ENCODE measurements around the gene GAD1. TPM values are rescaled to one million over a fixed set of nuclear protein-coding genes. Genes with fewer than 3 reads are reported as not detected.

The GAD1 gene
- total RNA-seq, 2 donors from 2014 or later, result 12.8 to 26.3 TPM

GRCh38 chr2:170823088-170823897 is 6.6 kb downstream of the GAD1 start:
- Mint-ChIP-seq H3K27me3 (ENCODE audit: insufficient read depth) (peaks cover 75% of the 10 kb centered on the region), H3K4me3 (peak overlapping the region; percentile 53), H3K36me3 (ENCODE audit: low read depth) (peaks cover 11% of the 10 kb centered on the region), H3K4me1 (peaks cover 30% of the 10 kb centered on the region), H3K27ac (no peak overlapping the region), H3K9me3 (no peaks in the 10 kb centered on the region)
- Histone ChIP-seq H3K4me1 (ENCODE audit: control insufficient read depth, insufficient read depth, low read length) (no peaks in the 10 kb centered on the region), H3K27ac (ENCODE audit: low read depth, low read length) (no peak overlapping the region), H3K9ac (ENCODE audit: extremely low read depth, low read length, poor library complexity, severe bottlenecking) (no peak overlapping the region), H3K9me3 (ENCODE audit: control insufficient read depth, low read length) (no peaks in the 10 kb centered on the region), H3K27me3 (ENCODE audit: control insufficient read depth, insufficient read depth, low read length, poor library complexity, severe bottlenecking) (peaks cover 58% of the 10 kb centered on the region), H3K4me3 (ENCODE audit: low read length) (no peak overlapping the region), H3K36me3 (ENCODE audit: control insufficient read depth, insufficient read depth, low read length) (no peaks in the 10 kb centered on the region)
- TF ChIP-seq CTCF (conservative IDR thresholded peaks at IDR 0.05), result no peak
- DNase-seq, result peak; percentile 79
- 54 to 55% methylated on average over 20 to 56 of the region's 61 CpGs for WGBS, 2 experiments (ENCODE audit: insufficient coverage in 1 of 2, insufficient read length in 1 of 2)

- Mint-ChIP-seq H3K9me3 (no peaks in the 10 kb centered on the region), H3K27me3 (ENCODE audit: insufficient read depth) (peaks cover 69% of the 10 kb centered on the region), H3K27ac (no peak overlapping the region), H3K4me3 (peak overlapping the region; percentile 53), H3K36me3 (ENCODE audit: low read depth) (peaks cover 11% of the 10 kb centered on the region), H3K4me1 (peaks cover 25% of the 10 kb centered on the region)
- H3K4me1 ChIP-seq (ENCODE audit: control insufficient read depth, insufficient read depth, low read length), result no peaks in the 10 kb centered on the region
- 74 to 78% methylated on average over 5 to 11 of the region's 11 CpGs for WGBS, 2 experiments (ENCODE audit: insufficient coverage in 1 of 2, insufficient read length in 1 of 2)
- H3K4me3 ChIP-seq (ENCODE audit: low read length), result no peak overlapping the region
- no peak overlapping the region for H3K27ac ChIP-seq (ENCODE audit: low read depth, low read length)
- TF ChIP-seq CTCF (conservative IDR thresholded peaks at IDR 0.05), result no peak
- DNase-seq, result no peak
- peaks cover 53% of the 10 kb centered on the region for H3K27me3 ChIP-seq (ENCODE audit: control insufficient read depth, insufficient read depth, low read length, poor library complexity, severe bottlenecking)
- H3K9ac ChIP-seq (ENCODE audit: extremely low read depth, low read length, poor library complexity, severe bottlenecking), result no peak overlapping the region
- no peaks in the 10 kb centered on the region for H3K9me3 ChIP-seq (ENCODE audit: control insufficient read depth, low read length)
- H3K36me3 ChIP-seq (ENCODE audit: control insufficient read depth, insufficient read depth, low read length), result no peaks in the 10 kb centered on the region
Measured at GRCh38 chr2:170823898-170824215, 7.2 kb downstream of the GAD1 start.

- no peaks in the 10 kb centered on the region for H3K9me3 Mint-ChIP-seq
- TF ChIP-seq CTCF (conservative IDR thresholded peaks at IDR 0.05), result no peak
- 75% methylated on average over 2 of the region's 2 CpGs; no CpG with 5 or more reads in 1 of the 2 experiments for WGBS, 2 experiments (ENCODE audit: insufficient coverage in 1 of 2, insufficient read length in 1 of 2)
- peaks cover 22% of the 10 kb centered on the region for H3K4me1 Mint-ChIP-seq
- no peak overlapping the region for H3K27ac ChIP-seq (ENCODE audit: low read depth, low read length)
- no peaks in the 10 kb centered on the region for H3K9me3 ChIP-seq (ENCODE audit: control insufficient read depth, low read length)
- H3K27me3 ChIP-seq (ENCODE audit: control insufficient read depth, insufficient read depth, low read length, poor library complexity, severe bottlenecking), result peaks cover 46% of the 10 kb centered on the region
- H3K36me3 Mint-ChIP-seq (ENCODE audit: low read depth), result peaks cover 11% of the 10 kb centered on the region
- H3K4me3 Mint-ChIP-seq, result no peak overlapping the region
- H3K9ac ChIP-seq (ENCODE audit: extremely low read depth, low read length, poor library complexity, severe bottlenecking), result no peak overlapping the region
- peaks cover 62% of the 10 kb centered on the region for H3K27me3 Mint-ChIP-seq (ENCODE audit: insufficient read depth)
- no peak overlapping the region for H3K4me3 ChIP-seq (ENCODE audit: low read length)
- no peaks in the 10 kb centered on the region for H3K36me3 ChIP-seq (ENCODE audit: control insufficient read depth, insufficient read depth, low read length)
- H3K4me1 ChIP-seq (ENCODE audit: control insufficient read depth, insufficient read depth, low read length), result no peaks in the 10 kb centered on the region
- no peak for DNase-seq
- no peak overlapping the region for H3K27ac Mint-ChIP-seq
Measured at GRCh38 chr2:170824526-170825015, 7.9 kb downstream of the GAD1 start.

Measured in endodermal cell (in vitro differentiated cells).